HG03045 (cell line): ENCODE data around the gene EGLN3.
"Not testable (repeated sequence)": the region's sequence is repeated elsewhere in the genome, so short reads cannot be mapped to it uniquely, and the experiment has no call there.

Source experiments
- ATAC-seq: cut with Tn5 transposase; IDR thresholded peaks from one replicate; pipeline ENCODE4 v1.9.1; 2021; ENCODE audit warnings: mild to moderate bottlenecking, moderate library complexity; ENCODE audit not compliant: unreplicated experiment

EGLN3 gene

GRCh38 chr14:33950320-33951182 lies at the start of gene EGLN3:
Gene EGLN3, minus strand, starts transcription at chr14:33951074. Its CDS starts 322 bp downstream, at chr14:33950752.
- ATAC-seq: peak; percentile 91

- ATAC-seq: no peak
Measured at GRCh38 chr14:34000396-34000795, 49.5 kb upstream of the EGLN3 start.

GRCh38 chr14:33999771-34000291 lies 49.0 kb upstream of the EGLN3 start:
- ATAC-seq: no peak

GRCh38 chr14:33997611-33998010 lies 46.7 kb upstream of the EGLN3 start:
- ATAC-seq: no peak

- no peak for ATAC-seq
Measured at GRCh38 chr14:33996462-33996861, 45.6 kb upstream of the EGLN3 start.

- ATAC-seq: no peak
Measured at GRCh38 chr14:33993246-33993645, 42.4 kb upstream of the EGLN3 start.

- ATAC-seq: no peak
Measured at GRCh38 chr14:33992274-33993007, 41.6 kb upstream of the EGLN3 start.

GRCh38 chr14:33990790-33991189 lies 39.9 kb upstream of the EGLN3 start:
- no peak for ATAC-seq

- no peak for ATAC-seq
Measured at GRCh38 chr14:33987565-33988080, 36.7 kb upstream of the EGLN3 start.

- no peak for ATAC-seq
Measured at GRCh38 chr14:33986804-33987203, 35.9 kb upstream of the EGLN3 start.

- no peak for ATAC-seq
Measured at GRCh38 chr14:33985242-33985641, 34.4 kb upstream of the EGLN3 start.

GRCh38 chr14:33979613-33980276 lies 28.9 kb upstream of the EGLN3 start:
- ATAC-seq: no peak

- no peak for ATAC-seq
Measured at GRCh38 chr14:33978892-33979612, 28.2 kb upstream of the EGLN3 start.

GRCh38 chr14:33972583-33973081 lies 21.8 kb upstream of the EGLN3 start:
- ATAC-seq: no peak

- ATAC-seq: not testable (repeated sequence)
Measured at GRCh38 chr14:33969846-33970245, 19.0 kb upstream of the EGLN3 start.

GRCh38 chr14:33968722-33969121 lies 17.8 kb upstream of the EGLN3 start:
- no peak for ATAC-seq

- no peak for ATAC-seq
Measured at GRCh38 chr14:33967138-33967537, 16.3 kb upstream of the EGLN3 start.

GRCh38 chr14:33966276-33966675 lies 15.4 kb upstream of the EGLN3 start:
- ATAC-seq: no peak

GRCh38 chr14:33964599-33965317 lies 13.9 kb upstream of the EGLN3 start:
- no peak for ATAC-seq

GRCh38 chr14:33963892-33964291 lies 13.0 kb upstream of the EGLN3 start:
- no peak for ATAC-seq
